ENCODE results near the gene FST.

GRCh38 chr5:53482717-53483638, 2.5 kb downstream of the FST start:
- TF ChIP-seq CTCF (IDR thresholded peaks at IDR 0.05) (no peak), POLR2AphosphoS5 (IDR thresholded peaks at IDR 0.05) (no peak), POLR2A (IDR thresholded peaks at IDR 0.05) (no peak)
